Pericardium fibroblast (primary cell): Measurements from ENCODE around the gene AQR. TPM values are rescaled to one million over a fixed set of nuclear protein-coding genes. Genes with fewer than 3 reads are reported as not detected.

Experiments used
- total RNA-seq: library from RNA; depleted of rRNA; stranded (reverse); fragments of >200 nt; gene quantifications from 2 replicates; pipeline ENCODE4 v1.2.3, GENCODE V29; 2015

AQR gene
- total RNA-seq: 14.7 and 19.1 TPM in 2 replicates

GRCh38 chr15:34969340-34970097, at the start of gene AQR:
AQR (minus strand) TSS chr15:34969742; CDS start chr15:34969613, 129 bp downstream.

GRCh38 chr15:34988027-34988902, 18.7 kb upstream of the AQR start, which contains the start of gene ZNF770:
ZNF770 (minus strand) TSS chr15:34988287; CDS start chr15:34983434, 4,853 bp downstream.

Other genes starting within 250 kb of the AQR start
- not detected in 2 replicates for gene GJD2, start 214.7 kb downstream of the AQR start, total RNA-seq
- gene ACTC1, start 174.2 kb downstream of the AQR start, total RNA-seq: 0.12 and 70.4 TPM in 2 replicates
- 13.3 and 16.7 TPM in 2 replicates for gene ZNF770, start 18.5 kb upstream of the AQR start, total RNA-seq
- not detected in 2 replicates for gene NANOGP8, start 115.6 kb upstream of the AQR start, total RNA-seq